HCEC 1CT (cell line): ENCODE data around the gene GNB1.

Source experiments
- DNase-seq: peaks from one replicate; pipeline ENCODE4 v3.0.0-alpha.2; 2017

The GNB1 gene

GRCh38 chr1:1815606-1816281, 75.1 kb downstream of the GNB1 start:
- DNase-seq, result no peak

DNA sequence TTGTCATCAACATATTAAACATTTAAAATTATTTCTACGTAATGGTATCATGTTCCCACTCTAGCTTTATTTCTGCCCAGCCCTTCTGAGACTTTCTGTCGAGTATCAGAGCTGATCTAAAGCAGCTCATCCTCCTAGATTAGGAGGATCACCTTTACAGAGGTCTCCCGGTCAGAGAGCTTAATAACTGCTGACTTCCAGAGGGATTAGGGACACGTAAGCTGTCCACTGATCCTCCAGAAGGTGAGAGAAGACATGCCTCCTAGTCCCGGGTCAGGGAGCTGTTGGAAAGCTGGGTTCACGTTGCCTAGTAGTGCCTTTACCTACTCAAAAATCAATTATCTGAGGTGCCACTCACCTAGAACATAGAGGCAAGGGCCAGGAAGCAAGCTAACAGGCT, 81.4 kb downstream of the GNB1 start:
- DNase-seq, result no peak

GRCh38 chr1:1808206-1808605, 82.7 kb downstream of the GNB1 start:
- DNase-seq, result no peak

DNA sequence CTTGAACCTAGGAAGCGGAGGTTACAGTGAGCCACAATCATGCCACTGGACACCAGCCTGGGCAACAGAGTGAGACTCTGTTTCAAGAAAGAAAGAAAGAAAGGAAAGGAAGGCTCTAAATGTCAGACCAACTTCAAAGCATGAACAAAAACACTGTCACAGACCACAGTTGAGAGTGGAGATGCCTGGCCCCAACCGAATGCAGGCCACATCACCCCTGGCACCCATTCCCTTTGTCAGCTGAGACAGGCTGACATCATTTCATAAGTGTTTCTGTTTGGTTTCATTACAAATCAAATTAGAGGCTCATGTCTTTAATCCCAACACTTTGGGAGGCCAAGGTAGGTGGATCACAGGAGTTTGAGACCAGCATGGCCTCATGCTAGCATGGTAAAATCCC, 84.0 kb downstream of the GNB1 start:
- no peak for DNase-seq

DNA sequence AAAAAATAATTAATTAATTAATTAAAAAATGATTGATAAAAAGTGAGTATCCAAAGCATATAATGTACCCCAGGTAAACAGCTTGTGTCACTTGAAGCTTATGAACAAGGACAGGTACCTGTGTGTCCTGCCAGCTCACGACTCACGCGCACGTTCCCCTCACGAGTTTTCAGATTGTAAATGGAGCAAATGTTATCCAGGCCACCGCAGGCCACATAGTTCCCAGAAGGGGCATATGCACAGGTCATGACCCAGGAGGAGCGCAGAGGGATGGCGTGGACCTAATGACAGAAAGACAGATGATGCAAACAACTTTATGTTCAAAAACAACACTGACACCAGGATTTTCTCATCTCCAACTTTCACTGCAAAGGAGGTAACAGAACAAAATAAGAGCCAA, 86.6 kb downstream of the GNB1 start:
- no peak for DNase-seq

DNA sequence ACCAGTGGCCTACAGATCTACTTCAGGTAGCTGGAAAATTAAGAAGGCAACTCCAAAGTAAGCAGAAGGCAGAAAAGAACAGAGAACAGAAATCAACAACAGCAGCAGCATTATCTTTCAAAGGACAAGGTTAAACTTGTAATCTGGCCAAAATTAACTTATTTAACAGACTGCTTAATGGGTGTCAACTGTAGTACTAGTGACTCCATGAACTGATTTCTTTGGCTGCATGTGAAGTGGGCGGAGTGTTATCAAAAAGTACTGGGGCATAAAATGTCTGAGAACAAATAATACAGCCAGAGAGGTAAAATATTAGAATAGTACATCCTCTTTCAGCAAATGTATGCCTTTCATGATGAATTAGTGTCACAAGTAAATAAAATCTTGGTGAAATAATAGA, 88.0 kb downstream of the GNB1 start:
- DNase-seq, result no peak

GRCh38 chr1:1799716-1800115, 91.2 kb downstream of the GNB1 start:
- DNase-seq, result no peak

- DNase-seq, result no peak
These were observed 93.1 kb downstream of the GNB1 start for GRCh38 chr1:1797731-1798341.

- no peak for DNase-seq
These were observed 94.4 kb downstream of the GNB1 start for GRCh38 chr1:1796466-1796865.

- no peak for DNase-seq
These were observed 95.9 kb downstream of the GNB1 start for GRCh38 chr1:1794999-1795398.

DNA sequence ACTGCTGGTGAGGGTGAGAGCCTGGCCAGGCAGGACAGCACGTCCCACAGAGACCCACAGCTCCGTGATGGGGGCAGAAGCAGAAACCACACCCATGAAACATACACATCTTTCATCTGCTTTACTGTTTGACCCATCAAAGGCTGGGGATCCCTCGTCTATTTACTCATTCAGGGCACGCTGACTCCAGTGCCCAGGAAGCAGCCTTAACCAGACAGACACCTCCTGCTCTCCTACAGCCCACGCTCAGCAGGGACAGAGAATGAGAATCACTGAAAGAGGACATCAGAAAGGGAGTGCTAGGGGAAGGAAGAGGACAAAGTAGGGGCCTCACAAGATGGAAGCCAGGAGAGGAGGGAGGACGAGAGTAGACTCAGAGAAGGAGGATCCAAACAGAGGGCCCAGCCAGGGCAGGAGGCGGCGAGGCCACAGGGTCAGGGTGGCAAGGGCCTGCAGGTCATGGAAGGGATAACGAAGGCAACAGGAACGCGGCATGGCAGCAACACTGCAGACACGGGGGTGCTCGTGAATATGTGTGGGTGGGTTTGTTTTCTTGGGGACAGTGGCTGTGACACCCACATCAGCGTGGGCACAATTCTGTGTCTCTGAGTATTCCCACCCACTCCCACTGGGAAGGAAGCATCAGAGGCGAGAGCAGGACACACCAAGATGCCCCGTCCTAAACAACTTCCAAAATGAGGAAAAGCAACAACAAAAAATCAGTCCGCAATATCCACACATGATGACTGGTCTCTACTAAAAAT, 97.2 kb downstream of the GNB1 start:
- no peak for DNase-seq

GRCh38 chr1:1788646-1789431, 102.0 kb downstream of the GNB1 start:
- no peak for DNase-seq

DNA sequence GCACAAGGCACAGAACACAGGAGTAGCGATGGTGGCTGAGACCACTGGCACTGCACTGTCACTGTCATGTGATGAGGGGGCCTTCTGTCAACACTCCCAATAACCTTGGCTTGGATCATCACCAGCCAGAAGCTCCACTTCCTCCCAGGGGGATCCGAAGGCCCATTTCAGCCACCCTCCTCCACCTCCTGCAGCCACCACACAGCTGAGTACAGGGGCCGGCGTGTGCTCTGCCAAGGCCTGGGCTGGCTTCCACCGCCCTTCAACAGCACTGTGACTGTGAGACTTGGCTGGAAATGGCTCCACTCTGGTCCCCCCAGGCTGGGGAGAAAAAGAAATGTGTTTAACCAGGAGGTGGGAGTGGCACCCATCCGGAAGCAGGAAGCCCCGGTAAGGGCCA, 102.8 kb downstream of the GNB1 start:
- no peak for DNase-seq

DNA sequence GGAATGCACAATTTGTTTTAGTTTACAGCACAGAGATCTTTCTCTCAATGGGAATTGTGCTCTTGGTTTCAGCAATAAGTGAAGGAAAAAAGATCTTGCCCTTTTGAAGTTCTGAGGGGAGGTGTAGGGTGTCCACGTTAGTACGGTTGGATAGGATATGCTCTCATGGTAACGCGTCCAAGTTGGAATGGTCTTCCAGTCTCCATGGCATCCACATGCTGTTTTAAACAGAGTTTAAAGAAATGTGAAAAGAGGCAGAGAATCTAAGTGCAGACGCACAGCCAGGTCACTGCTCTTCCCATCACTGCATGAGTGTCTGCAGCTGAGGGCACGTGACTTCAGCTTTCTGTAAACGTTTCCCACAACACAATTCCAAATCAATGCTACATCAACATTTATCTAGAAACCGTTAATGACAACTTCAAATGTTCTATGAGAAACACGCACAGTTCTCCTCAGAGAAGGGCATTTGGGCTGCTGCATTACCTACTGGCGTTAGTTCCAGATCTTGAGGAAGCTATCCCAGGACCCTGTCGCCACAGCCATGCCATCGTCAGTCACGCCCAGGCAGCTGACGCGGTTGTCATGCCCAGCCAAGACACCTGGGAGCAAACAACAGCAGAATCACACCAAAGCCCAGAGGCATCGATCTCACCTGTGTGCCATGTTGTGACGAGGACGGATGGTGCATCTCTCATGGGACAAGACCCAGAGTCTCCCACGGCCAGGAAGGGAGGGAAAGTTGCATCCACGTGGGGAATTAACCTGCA, 103.9 kb downstream of the GNB1 start:
- DNase-seq, result no peak

DNA sequence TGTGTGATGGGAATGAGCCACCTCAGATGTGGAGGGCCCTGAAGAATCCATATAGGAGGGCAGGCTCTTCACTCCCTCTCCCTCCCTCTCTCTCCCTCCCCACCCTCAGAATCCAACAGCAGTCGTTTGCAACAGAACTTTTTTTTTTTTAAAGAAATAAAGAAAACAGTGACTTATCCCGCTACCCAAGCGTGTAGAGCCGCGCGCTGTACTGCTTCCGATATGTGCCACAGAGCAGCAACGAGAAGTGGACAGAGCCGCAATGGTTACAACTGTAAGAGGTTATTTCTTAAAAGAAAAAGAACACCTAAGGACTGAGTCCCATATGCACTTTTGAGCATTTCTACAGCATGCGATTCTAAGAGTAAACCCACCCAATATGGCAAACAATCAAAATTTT, 105.2 kb downstream of the GNB1 start:
- no peak for DNase-seq

DNA sequence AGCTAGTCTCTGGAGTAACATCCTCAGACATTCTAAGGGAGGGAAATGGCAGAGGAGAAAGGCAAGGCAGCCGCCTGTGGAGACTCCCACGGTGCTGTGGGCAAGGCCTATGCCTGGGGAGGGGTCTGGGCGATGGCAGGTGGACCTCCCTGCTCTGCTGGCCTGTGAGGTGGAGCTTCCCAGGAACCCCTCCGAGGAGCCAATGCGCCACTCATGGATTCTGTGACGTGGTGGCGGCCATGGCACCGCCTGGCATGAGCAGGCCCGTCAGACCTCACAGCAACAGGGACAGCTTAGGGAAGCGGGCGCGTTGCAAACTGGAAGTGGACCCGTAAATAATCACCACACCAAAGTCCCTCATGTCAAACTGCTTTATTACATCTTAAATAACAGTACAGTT, 106.0 kb downstream of the GNB1 start:
- no peak for DNase-seq

GRCh38 chr1:1783320-1783719, 107.6 kb downstream of the GNB1 start:
- no peak for DNase-seq

- DNase-seq, result peak; percentile 49
These were observed 108.3 kb downstream of the GNB1 start for GRCh38 chr1:1782399-1783221.

- no peak for DNase-seq
These were observed 109.4 kb downstream of the GNB1 start for GRCh38 chr1:1781526-1781903.

- no peak for DNase-seq
These were observed 110.0 kb downstream of the GNB1 start for GRCh38 chr1:1780598-1781525.
